Subcutaneous adipose tissue (tissue), 4 donors: Measurements from ENCODE around the gene BTG1. TPM values are rescaled to one million over a fixed set of nuclear protein-coding genes. Genes with fewer than 3 reads are reported as not detected.

Experiments used
- CTCF ChIP-seq: fragments of 450-650 bp; IDR thresholded peaks from one replicate; pipeline ENCODE4 v1.5.1; 2016; ENCODE audit warnings: low read depth, mild to moderate bottlenecking, control low read depth, antibody characterized with exemption, moderate library complexity
- total RNA-seq, 4 donors: library from RNA; depleted of rRNA; stranded (reverse); fragments of >200 nt; gene quantifications; one replicate each; pipeline ENCODE4 v1.1.0, GENCODE V29; 2016

Gene BTG1
- total RNA-seq, 4 donors from 2014 or later, result 109 to 173 (median 151) TPM

DNA sequence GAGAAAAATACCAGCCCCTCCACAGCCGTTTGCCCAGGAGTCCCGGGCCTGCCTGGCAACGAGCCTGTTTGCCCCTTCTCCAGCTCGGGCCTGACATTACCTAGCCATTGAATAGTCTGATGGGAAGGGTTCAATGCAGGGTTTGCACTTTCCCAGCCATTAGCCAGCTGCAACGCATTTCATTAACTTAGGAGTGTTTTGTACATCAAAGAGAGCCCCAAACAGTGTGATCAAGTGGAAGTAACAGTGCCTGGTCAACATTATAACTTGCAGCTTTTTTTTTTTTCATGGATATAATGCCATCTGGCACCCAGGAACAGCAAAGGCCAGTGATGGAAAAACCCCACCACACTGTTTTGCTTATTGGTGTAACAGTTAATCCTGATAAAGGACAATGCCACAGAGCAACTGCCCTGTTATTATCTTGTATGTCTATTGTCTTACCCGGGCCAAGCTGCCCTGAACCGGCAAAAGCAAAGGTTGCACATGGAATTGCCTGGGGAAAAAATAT, 38.0 kb downstream of the BTG1 start:
- TF ChIP-seq CTCF, result no peak

DNA sequence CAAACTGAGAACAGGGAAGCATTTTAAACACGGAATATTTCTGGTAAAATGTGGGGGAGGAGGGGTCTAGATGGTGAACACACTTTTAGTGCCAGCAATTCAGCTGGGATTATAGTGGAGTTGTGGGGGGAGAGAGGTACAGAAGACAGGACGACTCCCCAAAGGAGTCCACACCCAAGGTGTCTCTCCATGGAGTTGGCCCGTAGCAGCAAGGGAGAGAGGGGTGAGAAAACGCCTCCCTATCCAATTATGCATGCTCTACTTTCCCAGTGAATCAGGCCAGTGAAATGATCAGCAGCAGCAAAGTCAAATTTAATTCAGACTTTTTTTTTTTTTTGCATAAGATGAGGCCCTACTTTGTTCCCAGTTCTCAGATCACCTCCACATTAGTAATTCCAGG, 38.6 kb downstream of the BTG1 start:
- no peak for TF ChIP-seq CTCF

GRCh38 chr12:92105676-92106075, 40.0 kb downstream of the BTG1 start:
- TF ChIP-seq CTCF, result no peak

- TF ChIP-seq CTCF, result no peak
Observed at GRCh38 chr12:92105110-92105509, 40.5 kb downstream of the BTG1 start.

DNA sequence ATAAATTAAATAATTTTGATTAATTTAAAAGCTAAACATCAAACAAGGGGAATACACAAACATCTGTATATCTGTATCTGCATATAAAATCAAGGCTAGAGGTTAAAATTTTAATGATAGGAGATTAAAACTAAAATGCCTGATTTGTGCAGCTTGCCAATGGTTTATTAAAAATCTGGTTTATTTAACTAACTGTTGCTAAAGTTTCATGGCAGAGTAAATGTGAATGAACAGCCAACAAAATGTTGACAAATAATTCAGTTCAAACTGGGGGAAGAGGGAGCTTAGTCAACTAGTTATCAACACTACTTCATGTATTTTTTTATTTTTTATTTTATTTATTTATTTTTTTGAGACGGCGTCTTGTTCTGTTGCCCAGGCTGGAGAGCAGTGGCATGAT, 43.0 kb downstream of the BTG1 start:
- TF ChIP-seq CTCF, result no peak

GRCh38 chr12:92098594-92099380, 46.9 kb downstream of the BTG1 start:
- no peak for TF ChIP-seq CTCF

DNA sequence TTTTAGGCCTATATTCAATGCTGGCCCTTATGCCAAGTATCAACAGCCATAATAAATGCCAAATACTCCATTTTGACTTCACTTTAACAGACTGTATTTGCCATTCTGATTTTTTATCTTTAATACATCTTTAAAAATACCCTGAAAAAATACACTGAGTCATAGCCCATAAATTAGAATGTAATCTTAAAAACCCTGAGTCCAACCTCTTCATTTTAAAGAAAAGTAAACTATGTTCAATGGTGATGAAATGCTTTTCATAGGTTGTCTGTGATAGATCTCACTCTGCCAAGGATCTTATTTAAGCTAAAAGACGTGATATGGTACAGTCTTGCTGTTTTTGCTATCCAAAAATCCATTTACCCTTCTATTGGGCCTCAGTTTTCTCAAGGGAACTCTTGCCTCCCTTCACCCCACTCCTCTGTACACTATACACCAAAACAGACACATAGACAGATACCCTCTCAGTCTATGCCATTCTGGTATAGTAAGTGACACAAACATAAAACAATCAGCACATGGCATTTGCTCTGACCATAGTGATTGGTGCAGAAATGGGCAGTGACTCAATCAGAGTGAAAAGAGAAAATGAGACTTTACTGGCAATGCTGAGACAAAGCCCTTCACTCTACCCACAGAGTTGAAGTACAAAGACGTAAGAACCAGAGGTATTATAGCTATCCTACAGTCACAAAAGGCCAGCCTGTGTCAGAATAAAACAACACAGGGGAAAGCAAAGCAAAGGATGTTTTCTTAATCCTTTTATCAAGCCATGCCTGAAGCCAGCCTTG, 49.1 kb downstream of the BTG1 start:
- no peak for TF ChIP-seq CTCF
